Measurements from ENCODE around the gene RNASE12. TPM values are rescaled to one million over a fixed set of nuclear protein-coding genes. Genes with fewer than 3 reads are reported as not detected.
"Not testable (repeated sequence)": the region's sequence is repeated elsewhere in the genome, so short reads cannot be mapped to it uniquely, and the experiment has no call there.

RNASE12 gene
- total and polyA plus RNA-seq, 8 donors = not detected

- no peak for ATAC-seq
- Histone ChIP-seq H3K9me3 (no peaks in the 10 kb centered on the region), H3K36me3 (no peaks in the 10 kb centered on the region), H3K27ac (no peak overlapping the region), H3K4me3 (no peak overlapping the region), H3K4me1 (no peaks in the 10 kb centered on the region), H3K27me3 (peaks cover 0 to 12% (median 0%) of the 10 kb centered on the region in 4 donors)
- DNase-seq = no peak
- FAIRE-seq = no peak
- TF ChIP-seq, protein P1, sequence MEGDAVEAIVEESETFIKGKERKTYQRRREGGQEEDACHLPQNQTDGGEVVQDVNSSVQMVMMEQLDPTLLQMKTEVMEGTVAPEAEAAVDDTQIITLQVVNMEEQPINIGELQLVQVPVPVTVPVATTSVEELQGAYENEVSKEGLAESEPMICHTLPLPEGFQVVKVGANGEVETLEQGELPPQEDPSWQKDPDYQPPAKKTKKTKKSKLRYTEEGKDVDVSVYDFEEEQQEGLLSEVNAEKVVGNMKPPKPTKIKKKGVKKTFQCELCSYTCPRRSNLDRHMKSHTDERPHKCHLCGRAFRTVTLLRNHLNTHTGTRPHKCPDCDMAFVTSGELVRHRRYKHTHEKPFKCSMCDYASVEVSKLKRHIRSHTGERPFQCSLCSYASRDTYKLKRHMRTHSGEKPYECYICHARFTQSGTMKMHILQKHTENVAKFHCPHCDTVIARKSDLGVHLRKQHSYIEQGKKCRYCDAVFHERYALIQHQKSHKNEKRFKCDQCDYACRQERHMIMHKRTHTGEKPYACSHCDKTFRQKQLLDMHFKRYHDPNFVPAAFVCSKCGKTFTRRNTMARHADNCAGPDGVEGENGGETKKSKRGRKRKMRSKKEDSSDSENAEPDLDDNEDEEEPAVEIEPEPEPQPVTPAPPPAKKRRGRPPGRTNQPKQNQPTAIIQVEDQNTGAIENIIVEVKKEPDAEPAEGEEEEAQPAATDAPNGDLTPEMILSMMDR (IDR thresholded peaks at IDR 0.05) = no peak
- intact Hi-C loops (cut with DNase I) = no loop called here
These were observed 8.0 kb downstream of the RNASE12 start for GRCh38 chr14:20583142-20583541.

- Histone ChIP-seq H3K4me1 (no peaks in the 10 kb centered on the region), H3K27ac (no peak overlapping the region), H3K27me3 (no peaks in the 10 kb centered on the region), H3K4me3 (no peak overlapping the region), H3K36me3 (no peaks in the 10 kb centered on the region), H3K9me3 (no peaks in the 10 kb centered on the region)
- DNase-seq = no peak
- 60 to 74% methylated on average over 4 of the region's 4 CpGs for whole genome bisulfite sequencing, 2 donors
- intact Hi-C loops (cut with DNase I) = no loop called here
- ATAC-seq = no peak
- TF ChIP-seq, protein P1 (IDR thresholded peaks at IDR 0.05) = no peak
- FAIRE-seq = no peak
These were observed 10.9 kb downstream of the RNASE12 start for GRCh38 chr14:20580242-20580641.

DNA sequence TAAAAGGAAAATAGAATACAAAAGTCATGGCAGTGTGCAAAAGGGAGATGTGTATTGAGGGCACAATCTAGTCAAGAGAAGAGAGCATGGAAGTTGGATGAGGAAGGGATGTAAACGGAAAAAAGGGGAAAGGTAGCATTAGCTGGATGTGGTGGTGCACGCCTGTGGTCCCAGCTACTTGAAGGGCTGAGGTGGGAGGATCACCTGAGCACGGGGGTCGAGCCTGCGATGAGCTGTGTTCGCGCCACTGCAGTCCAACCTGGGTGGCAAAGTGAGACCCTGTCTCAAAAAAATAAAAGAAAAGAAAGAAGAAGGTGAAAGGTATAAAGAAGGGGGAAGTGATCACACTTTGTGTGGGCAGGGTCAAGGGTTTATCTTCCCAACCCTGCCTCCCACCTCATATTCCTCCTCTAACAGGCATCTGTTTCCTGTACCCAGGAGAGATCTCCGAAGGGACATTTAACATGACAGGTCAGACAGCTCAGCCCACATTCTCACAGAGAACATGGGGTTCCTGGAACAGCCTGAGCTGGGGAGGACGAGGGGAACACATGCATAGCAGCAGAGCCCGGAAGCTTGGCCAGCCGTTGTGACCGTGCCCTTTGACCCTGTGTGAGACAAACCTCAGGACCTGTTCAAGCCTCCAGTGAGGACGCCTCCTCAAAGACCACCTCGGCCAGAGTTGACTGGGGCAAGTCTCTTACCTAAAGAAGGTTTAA is 12.2 kb downstream of the RNASE12 start:
- TF ChIP-seq, protein P1 (IDR thresholded peaks at IDR 0.05) = no peak
- ATAC-seq (no peak), FAIRE-seq (no peak)

GRCh38 chr14:20578325-20578724 is 12.9 kb downstream of the RNASE12 start:
- intact Hi-C loops (cut with DNase I) = no loop called here
- H3K36me3 ChIP-seq = no peaks in the 10 kb centered on the region
- H3K27ac ChIP-seq = no peak overlapping the region
- DNase-seq (no peak), ATAC-seq (no peak), FAIRE-seq (no peak)
- no peaks in the 10 kb centered on the region for H3K27me3 ChIP-seq
- H3K4me1 ChIP-seq = no peaks in the 10 kb centered on the region
- no peak overlapping the region for H3K4me3 ChIP-seq
- TF ChIP-seq, protein P1 (IDR thresholded peaks at IDR 0.05) = no peak
- H3K9me3 ChIP-seq = no peaks in the 10 kb centered on the region
- 72 to 75% methylated on average over 3 of the region's 3 CpGs for whole genome bisulfite sequencing, 2 donors

More for the DNA sequence above, 12.2 kb downstream of the RNASE12 start:
- H3K27me3 ChIP-seq = no peaks in the 10 kb centered on the region
- intact Hi-C loops (cut with DNase I) = no loop called here
- H3K27ac ChIP-seq = no peak overlapping the region
- no peak overlapping the region for H3K4me3 ChIP-seq
- no peak for DNase-seq
- H3K4me1 ChIP-seq = no peaks in the 10 kb centered on the region
- 71 to 77% methylated on average over 14 of the region's 14 CpGs for WGBS, 2 donors
- H3K36me3 ChIP-seq = no peaks in the 10 kb centered on the region
- H3K9me3 ChIP-seq = no peaks in the 10 kb centered on the region

DNA sequence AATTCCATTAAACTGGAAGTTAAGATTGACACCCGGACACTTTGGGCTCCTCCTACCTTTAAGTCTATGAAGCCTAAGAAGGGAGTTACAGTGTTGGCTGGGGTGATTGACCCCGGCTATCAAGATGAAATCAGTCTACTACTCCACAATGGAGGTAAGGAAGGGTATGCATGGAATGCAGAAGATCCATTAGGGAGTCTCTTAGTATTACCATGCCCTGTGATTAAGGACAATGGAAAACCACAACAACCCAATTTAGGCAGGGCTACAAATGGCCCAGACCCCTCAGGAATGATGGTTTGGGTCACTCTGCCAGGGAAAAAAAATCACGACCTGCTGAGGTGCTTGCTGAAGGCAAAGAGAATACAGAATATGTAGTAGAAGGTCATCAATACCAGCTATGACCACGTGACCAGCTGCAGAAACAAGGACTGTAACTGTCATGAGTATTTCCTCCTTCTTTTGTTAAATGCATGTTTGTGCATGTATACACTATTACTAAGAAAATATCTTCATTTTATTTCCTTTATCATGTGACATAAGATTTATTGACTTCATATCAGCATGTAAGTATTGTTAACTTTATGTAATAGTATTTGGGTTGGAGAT is 18.7 kb downstream of the RNASE12 start:
- DNase-seq; H3K36me3 ChIP-seq; H3K27me3 ChIP-seq; intact Hi-C loops (cut with DNase I); H3K4me1 ChIP-seq; H3K9me3 ChIP-seq; ATAC-seq; H3K4me3 ChIP-seq; H3K27ac ChIP-seq; FAIRE-seq: not testable (repeated sequence)
- WGBS, 2 donors = 60 to 62% methylated on average over 4 of the region's 4 CpGs

DNA sequence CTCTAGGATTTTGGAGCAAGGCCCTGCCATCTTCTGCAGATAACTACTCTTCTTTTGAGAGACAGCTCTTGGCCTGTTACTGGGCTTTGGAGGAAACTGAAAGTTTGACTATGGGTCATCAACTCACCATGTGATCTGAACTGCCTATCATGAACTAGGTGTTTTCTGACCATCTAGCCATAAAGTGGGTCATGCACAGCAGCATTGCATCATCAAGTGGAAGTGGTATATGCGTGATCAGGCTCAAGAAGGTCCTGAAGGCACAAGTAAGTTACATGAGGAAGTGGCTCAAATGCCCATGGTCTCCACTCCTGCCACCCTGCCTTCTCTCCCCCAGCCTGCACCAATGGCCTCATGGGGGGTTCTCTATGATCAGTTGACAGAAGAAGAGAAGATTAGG is 20.5 kb downstream of the RNASE12 start:
- FAIRE-seq; H3K4me1 ChIP-seq; H3K27me3 ChIP-seq; H3K27ac ChIP-seq; intact Hi-C loops (cut with DNase I); DNase-seq; H3K4me3 ChIP-seq; ATAC-seq; H3K36me3 ChIP-seq; H3K9me3 ChIP-seq: not testable (repeated sequence)
- 73 to 83% methylated on average over 1 of the region's 1 CpG for WGBS, 2 donors

DNA sequence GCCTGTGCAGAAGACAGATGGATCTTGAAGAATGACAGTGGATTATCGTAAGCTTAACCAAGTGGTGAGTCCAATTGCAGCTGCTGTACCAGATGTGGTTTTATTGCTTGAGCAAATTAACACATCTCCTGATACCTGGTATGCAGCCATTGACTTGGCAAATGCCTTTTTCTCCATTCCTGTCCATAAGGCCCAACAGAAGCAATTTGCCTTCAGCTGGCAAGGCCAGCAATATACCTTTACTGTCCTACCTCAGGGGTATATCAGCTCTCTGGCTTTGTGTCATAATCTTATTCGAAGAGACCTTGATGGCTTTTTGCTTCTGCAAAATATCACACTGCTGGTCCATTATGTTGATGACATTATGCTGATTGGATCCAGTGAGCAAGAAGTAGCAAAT is 21.3 kb downstream of the RNASE12 start:
- ATAC-seq; H3K9me3 ChIP-seq; H3K36me3 ChIP-seq; H3K4me3 ChIP-seq; H3K27ac ChIP-seq; DNase-seq; H3K27me3 ChIP-seq; intact Hi-C loops (cut with DNase I); FAIRE-seq; H3K4me1 ChIP-seq: not testable (repeated sequence)
- 64 to 74% methylated on average over 2 of the region's 2 CpGs for WGBS, 2 donors
